GM21717 (cell line): Measurements from ENCODE around the gene DSCAML1.
"Not testable (repeated sequence)": the region's sequence is repeated elsewhere in the genome, so short reads cannot be mapped to it uniquely, and the experiment has no call there.

Experiments used
- ATAC-seq: cut with Tn5 transposase; IDR thresholded peaks from one replicate; pipeline ENCODE4 v1.9.1; 2021; ENCODE audit warnings: mild to moderate bottlenecking, moderate library complexity; ENCODE audit not compliant: unreplicated experiment

Gene DSCAML1

GRCh38 chr11:117765068-117765467, 31.9 kb downstream of the DSCAML1 start:
- no peak for ATAC-seq

- not testable (repeated sequence) for ATAC-seq
Measured at GRCh38 chr11:117763465-117763864, 33.6 kb downstream of the DSCAML1 start.

- no peak for ATAC-seq
Measured at GRCh38 chr11:117761993-117762392, 35.0 kb downstream of the DSCAML1 start.

- ATAC-seq = no peak
Measured at GRCh38 chr11:117759305-117759704, 37.7 kb downstream of the DSCAML1 start.

- ATAC-seq = no peak
Measured at GRCh38 chr11:117754030-117754429, 43.0 kb downstream of the DSCAML1 start.

GRCh38 chr11:117752721-117753237, 44.2 kb downstream of the DSCAML1 start:
- no peak for ATAC-seq

- ATAC-seq = no peak
Measured at GRCh38 chr11:117752071-117752470, 44.9 kb downstream of the DSCAML1 start.

- ATAC-seq = no peak
Measured at GRCh38 chr11:117750916-117751662, 45.9 kb downstream of the DSCAML1 start.

- no peak for ATAC-seq
Measured at GRCh38 chr11:117750357-117750756, 46.7 kb downstream of the DSCAML1 start.

GRCh38 chr11:117749541-117749910, 47.5 kb downstream of the DSCAML1 start:
- no peak for ATAC-seq

- ATAC-seq = no peak
Measured at GRCh38 chr11:117748771-117749540, 48.1 kb downstream of the DSCAML1 start.

- ATAC-seq = no peak
Measured at GRCh38 chr11:117747892-117748291, 49.1 kb downstream of the DSCAML1 start.

GRCh38 chr11:117745346-117745745, 51.7 kb downstream of the DSCAML1 start:
- no peak for ATAC-seq

- no peak for ATAC-seq
Measured at GRCh38 chr11:117744471-117745150, 52.4 kb downstream of the DSCAML1 start.

GRCh38 chr11:117743121-117743815, 53.7 kb downstream of the DSCAML1 start:
- no peak for ATAC-seq

GRCh38 chr11:117738246-117738957, 58.6 kb downstream of the DSCAML1 start:
- no peak for ATAC-seq

- no peak for ATAC-seq
Measured at GRCh38 chr11:117735350-117735977, 61.6 kb downstream of the DSCAML1 start.

GRCh38 chr11:117734601-117735024, 62.4 kb downstream of the DSCAML1 start:
- no peak for ATAC-seq

GRCh38 chr11:117733316-117733715, 63.7 kb downstream of the DSCAML1 start:
- ATAC-seq = no peak
